ENCODE data around the gene EIF4G1.

GRCh38 chr3:184358124-184358767 lies 43.8 kb downstream of the EIF4G1 start:
- TF ChIP-seq CTCF (conservative IDR thresholded peaks at IDR 0.05; ENCODE audit: low read length) (no peak), EZH2phosphoT487 (IDR thresholded peaks at IDR 0.05; ENCODE audit: borderline replicate concordance) (no peak)
